Activated CD4-positive, alpha-beta T cell treated with anti-CD3 and anti-CD28 coated beads for 24 hours (primary cell): ENCODE measurements around the gene AK3.
A peak's percentile ranks its signal among the peaks of the same experiment; 100 is the strongest.

Experiments used
- DNase-seq, 2 donors: peaks; one replicate each; pipeline ENCODE4 v3.0.0-alpha.2; 2020; ENCODE audit warnings: low read depth in 2 of 2

AK3 gene

GRCh38 chr9:4706021-4706420 lies 35.0 kb downstream of the AK3 start:
- DNase-seq: no peak

- DNase-seq: no peak
Measured at GRCh38 chr9:4704129-4704528, 36.9 kb downstream of the AK3 start.

GRCh38 chr9:4701526-4701925 lies 39.5 kb downstream of the AK3 start:
- DNase-seq: no peak

- DNase-seq: no peak
Measured at GRCh38 chr9:4700932-4701331, 40.1 kb downstream of the AK3 start.

DNA sequence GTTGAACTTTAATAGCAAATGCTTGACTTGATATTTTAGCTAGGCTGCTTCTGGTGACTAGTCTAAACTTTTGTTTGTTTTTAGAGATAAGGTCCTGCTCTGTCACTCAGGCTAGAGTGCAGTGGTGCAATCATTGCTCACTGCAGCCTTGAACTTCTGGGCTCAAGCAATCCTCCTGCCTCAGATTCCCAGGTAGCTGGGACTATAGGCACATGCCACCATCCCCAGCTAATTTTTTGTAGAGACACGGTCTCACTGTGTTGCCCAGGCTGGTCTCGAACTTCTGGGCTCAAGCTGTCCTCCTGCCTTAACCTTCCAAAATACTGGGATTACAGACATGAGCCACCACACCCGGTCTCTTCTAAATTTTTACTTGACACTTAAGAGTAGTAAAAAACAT lies 40.9 kb downstream of the AK3 start:
- no peak for DNase-seq

DNA sequence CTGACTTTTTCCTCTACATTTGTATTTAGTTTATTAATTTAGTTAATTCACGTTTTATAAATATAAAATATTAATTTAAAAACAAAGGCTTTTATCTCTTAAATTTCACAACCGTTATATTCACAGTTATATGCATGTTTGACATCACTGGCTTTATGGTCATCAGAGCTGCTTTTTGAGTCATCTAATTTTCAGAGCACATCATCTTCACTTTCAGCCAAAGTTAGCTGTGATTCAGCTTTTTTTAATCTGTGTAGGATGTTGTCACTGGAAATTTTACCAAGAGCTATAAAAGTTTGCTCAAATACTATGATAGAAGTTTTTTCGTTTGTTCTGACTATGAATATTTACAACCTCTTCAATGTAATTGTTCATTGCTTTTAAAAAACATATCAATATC lies 49.2 kb downstream of the AK3 start:
- no peak for DNase-seq

DNA sequence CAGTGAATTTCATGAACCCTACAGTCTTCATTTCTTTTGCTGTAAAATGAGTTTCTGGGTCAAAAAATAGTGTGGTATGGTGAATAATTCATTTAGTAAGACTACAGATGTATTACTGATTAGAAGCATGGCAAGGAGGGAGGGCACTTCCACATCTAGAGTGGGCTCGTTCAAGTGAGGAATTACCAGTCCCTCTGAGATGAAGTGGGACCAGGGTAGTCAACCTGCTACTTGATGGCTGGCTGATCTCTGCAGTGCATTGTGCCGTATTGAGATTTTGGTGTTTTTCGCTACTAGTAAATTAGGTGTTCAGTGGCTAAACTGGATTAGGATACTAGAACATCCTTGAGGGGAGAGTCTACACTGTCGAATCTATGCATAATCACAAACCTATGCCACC lies 50.9 kb downstream of the AK3 start:
- DNase-seq: no peak

GRCh38 chr9:4689687-4690104 lies 51.3 kb downstream of the AK3 start:
- no peak for DNase-seq

DNA sequence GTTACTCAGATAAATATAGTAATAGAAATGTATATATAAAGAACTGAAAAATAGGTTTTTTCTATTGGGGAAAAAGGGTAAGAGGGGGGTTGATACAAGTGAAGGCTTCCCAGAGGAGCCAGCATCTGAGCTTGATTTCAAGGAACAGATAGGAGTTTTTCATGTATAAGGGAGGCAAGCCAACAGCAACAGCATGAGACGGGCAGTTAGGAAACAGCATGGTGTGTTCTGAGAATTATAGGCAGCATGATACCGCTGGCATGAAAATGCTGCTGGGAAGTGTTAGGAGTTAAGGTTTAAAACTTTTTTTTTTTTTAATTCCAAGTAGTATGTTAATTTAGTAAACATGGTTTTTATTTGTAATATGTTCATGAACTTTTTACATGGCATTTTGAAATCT lies 52.0 kb downstream of the AK3 start:
- no peak for DNase-seq

- no peak for DNase-seq
Measured at GRCh38 chr9:4686584-4686983, 54.4 kb downstream of the AK3 start.

DNA sequence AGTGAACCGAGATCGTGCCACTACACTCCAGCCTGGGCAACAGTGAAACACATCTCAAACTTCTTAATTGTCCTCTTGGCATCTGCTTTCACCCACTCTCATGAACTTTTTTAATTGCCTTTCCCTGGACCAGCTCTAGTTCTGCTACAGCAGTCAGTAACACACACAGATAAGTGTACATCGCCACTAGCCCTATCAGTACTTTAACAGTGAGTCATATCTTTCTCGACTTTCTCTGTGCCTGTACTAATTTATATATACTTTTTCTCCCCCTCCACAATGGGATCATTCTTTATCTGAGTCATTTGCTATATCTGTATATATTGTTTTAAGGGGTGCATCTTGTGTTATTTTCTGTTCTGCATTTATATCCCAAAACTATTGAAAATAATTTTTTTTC lies 54.9 kb downstream of the AK3 start:
- no peak for DNase-seq

DNA sequence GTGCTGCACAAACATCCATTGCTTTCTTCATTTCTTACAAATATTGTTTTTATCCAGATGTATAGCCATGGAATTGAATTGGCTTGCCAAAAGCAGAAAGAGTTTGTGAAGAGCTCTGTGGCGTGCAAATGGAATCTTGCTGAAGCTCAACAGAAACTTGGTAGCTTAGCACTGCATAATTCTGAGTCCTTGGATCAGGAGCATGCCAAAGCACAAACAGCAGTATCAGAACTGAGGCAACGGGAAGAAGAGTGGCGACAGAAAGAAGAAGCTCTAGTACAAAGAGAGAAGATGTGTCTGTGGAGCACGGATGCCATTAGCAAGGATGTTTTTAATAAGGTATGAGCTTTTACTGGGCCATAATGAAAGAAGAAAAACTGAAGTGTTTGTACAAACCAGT lies 56.2 kb downstream of the AK3 start:
- no peak for DNase-seq

DNA sequence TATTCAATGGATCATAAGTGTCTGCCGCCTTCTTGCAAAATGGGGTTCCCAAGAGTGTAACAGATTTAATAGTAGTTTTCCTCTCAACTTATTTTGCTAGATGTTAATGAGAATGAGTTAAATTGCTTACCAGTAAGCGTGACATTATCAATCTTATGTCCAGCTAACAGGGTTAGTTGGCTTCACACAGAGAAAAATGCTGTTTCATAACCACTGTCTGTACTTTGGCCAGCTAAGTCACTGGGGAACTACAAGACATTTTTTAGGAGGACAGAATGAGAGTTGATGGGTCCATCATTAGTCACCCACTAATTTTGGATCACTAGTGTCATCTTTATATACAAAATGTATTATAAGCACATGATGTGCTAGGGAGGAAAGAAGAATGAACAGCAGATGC lies 60.3 kb downstream of the AK3 start:
- DNase-seq: no peak

GRCh38 chr9:4680173-4680525 lies 60.9 kb downstream of the AK3 start:
- DNase-seq: no peak

DNA sequence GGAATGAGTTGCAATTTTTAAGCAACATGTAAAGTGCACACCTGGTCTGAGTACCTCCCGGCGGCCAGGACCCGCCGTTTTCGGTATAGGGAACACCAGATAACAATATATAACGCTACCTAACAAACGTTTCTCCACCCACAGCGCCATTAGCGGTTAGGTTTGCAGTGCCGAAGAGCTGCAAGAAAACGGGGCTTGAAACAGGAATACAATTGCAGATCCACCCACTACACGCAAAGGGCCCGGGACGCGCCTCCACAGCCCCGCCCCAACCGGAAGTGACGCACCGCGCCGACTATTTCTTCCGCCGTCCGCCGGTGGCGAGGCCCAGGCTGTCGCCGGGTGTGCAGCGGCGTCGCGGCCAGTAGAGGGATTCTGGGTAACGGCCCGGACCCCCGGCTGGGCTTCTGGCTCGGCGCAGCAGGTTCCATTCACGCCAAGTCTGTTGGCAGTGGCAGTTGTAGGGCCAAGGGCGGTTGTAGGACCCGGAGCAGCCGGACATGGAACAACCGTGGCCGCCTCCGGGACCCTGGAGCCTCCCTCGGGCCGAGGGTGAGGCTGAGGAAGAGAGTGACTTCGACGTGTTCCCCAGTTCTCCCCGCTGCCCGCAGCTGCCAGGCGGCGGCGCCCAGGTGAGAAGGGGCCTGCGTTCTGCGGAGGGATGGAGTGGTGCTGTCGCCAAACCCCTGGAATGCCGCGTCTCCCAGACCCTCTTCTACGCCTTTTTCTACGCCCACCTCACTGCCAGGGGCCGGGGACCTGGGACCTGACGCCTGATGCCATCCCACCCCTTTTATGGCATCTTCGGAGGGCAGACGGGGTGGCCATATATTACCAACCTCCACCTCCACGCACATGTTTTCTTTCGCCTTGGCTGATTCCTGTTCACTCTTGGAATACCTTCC lies 61.5 kb downstream of the AK3 start, which contains the start of gene CDC37L1:
TSS of gene CDC37L1 (plus strand) at position 302 of the 905 bp plus-strand sequence. CDS start at position 501, 199 bp downstream.
- DNase-seq: peak; percentile 99

DNA sequence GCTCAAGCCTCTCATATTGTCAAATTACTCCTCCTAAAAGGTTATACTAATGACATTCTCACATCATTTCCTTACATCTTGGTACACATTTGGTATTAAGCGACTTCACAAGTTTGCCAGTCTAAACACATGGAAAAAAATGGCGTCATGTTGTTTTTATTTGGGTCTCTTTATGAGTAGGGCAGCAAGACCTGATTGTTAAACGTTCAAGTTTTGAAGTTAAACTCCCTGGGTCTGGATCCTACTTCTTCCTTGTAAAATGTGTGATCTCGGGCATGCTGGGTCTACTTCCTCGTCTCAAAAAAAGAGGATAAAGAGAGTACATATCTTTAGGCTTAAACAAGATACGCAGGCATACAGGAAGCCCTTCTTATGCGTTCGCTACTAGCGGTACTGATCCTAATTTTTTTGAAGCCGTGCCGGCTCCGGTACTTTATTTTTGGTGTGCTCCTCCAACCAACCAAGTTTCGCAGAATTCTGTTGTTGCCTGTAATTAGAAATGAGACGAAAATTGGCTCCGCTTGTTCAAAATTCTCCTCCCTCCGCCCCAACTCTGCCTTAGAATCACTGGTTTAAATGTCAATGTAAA lies 62.2 kb downstream of the AK3 start:
- DNase-seq: no peak

GRCh38 chr9:4677392-4677791 lies 63.6 kb downstream of the AK3 start:
- DNase-seq: no peak

DNA sequence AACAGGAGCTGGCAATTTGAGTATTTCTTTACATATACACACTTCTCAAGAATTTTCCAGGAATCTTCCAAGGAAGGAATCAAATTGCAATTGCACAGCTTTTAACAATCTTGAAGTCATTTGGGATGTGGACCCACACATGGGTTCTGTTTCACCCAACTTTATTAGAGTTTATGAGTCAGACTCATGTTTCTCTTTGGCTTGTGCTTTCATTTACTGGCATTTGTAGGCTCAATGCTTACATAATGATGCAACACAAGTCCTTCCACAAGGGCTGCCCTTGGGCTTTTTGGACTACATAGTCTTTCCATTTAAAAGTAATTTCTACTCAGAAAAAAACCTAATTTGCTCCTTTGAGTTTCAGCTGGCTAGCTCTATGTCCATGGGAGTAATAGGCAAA lies 66.2 kb downstream of the AK3 start:
- no peak for DNase-seq

DNA sequence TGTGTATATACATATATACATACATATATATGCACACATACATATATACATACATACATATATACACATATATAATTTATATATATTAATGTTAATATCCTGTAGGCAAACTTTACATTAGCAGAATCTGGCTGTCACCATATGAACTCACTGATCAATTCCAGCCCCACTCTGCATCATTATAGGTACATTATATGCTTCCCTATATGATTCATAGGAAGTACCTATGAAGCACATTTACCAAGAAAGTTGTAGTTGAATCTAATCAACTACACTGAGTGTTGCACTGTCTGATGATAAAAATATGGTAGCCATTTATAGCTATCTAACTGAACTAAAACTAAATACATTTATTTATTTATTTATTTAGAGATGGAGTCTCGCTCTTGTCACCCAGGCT lies 69.3 kb downstream of the AK3 start:
- DNase-seq: no peak

DNA sequence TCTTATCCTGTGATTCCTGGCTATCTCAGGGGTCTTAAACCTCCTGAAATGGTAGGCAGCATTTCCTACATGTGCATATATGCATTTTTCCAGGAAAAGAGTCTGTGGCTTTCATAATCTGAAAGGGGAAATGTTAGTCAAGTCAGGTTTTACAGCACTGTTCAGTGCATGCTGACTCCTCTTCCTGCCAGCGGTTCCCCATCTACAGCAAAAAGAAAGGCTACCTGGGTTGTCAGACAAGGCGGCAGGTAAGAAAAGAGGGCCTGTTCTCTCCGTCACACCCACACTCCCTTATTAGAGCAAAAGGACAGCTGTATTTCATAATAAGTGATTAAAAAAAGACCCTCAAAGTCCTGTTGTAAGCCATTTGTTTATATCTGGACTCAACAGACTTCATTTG lies 70.4 kb downstream of the AK3 start:
- no peak for DNase-seq

DNA sequence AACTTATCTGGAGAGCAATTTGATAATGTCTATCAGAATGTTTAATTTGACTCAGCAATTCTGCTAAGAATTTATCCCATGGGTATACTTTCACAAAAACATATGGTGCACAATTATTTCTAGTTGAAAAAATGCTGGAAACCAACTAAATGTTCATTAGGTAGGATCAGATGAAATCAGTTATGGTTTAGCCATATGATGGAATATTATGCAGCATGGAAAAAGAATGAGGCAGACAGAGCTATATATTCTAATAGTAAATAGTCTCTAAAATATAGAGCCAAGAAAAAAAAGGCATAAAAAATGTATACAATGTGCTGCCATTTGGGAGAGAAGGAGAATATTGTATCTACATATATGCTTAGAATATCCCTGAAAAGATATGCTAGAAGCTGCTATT lies 71.1 kb downstream of the AK3 start:
- no peak for DNase-seq

GRCh38 chr9:4668604-4669003 lies 72.4 kb downstream of the AK3 start:
- no peak for DNase-seq

DNA sequence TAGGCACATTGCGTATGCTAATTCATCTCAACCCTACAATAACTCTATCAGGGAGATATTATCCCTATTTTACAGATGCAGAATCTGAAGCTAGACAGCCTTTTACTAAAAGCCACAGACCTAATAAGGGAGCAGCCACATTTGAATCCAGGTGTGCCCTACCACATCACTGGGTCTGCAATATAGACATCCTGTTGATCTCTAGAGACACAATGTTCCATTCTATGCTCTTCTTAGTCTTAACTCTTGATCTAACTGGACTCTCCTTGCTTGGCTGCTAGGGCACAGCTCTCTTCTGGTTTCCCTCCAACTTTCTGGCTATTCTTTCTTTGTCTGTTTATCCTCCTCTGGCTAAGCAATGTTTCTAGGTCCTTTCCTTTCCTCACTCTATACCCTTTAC lies 73.3 kb downstream of the AK3 start:
- DNase-seq: no peak
